GM12801 (cell line): ENCODE measurements around the gene RPS18.

Experiments
- TF ChIP-seq, protein P1 (sequence below): IDR thresholded peaks from one replicate; pipeline ENCODE4 v1.5.1; 2011; ENCODE audit warnings: control low read depth; ENCODE audit not compliant: insufficient read length; ENCODE audit errors: extremely low read depth

Gene RPS18

GRCh38 chr6:33321227-33321626 lies 49.4 kb downstream of the RPS18 start:
- TF ChIP-seq, protein P1, sequence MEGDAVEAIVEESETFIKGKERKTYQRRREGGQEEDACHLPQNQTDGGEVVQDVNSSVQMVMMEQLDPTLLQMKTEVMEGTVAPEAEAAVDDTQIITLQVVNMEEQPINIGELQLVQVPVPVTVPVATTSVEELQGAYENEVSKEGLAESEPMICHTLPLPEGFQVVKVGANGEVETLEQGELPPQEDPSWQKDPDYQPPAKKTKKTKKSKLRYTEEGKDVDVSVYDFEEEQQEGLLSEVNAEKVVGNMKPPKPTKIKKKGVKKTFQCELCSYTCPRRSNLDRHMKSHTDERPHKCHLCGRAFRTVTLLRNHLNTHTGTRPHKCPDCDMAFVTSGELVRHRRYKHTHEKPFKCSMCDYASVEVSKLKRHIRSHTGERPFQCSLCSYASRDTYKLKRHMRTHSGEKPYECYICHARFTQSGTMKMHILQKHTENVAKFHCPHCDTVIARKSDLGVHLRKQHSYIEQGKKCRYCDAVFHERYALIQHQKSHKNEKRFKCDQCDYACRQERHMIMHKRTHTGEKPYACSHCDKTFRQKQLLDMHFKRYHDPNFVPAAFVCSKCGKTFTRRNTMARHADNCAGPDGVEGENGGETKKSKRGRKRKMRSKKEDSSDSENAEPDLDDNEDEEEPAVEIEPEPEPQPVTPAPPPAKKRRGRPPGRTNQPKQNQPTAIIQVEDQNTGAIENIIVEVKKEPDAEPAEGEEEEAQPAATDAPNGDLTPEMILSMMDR = no peak

DNA sequence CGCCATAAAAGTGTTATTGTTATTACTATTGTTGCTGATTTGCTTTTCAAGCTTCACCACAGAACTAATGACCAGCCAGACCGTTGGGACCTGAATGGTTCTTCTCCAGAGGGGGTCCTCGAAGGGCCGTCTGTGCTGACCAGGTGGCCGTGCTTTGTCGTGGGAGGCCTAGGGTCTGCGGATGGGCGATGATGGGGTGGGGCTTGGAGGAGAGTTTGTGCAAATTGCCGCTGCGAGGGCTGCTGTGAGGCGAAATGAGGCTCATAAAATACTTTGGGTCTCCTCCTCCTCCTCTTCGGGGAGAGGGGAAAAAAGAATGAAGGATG lies 51.7 kb downstream of the RPS18 start:
- TF ChIP-seq, protein P1 = no peak

GRCh38 chr6:33324125-33324524 lies 52.2 kb downstream of the RPS18 start:
- TF ChIP-seq, protein P1 = no peak
